Measurements from ENCODE around the gene ZBTB17. TPM values are rescaled to one million over a fixed set of nuclear protein-coding genes. Genes with fewer than 3 reads are reported as not detected.

The ZBTB17 gene
- total RNA-seq, 2 donors from 2014 or later, result 28.2 to 50.8 TPM

GRCh38 chr1:15937706-15938168, 38.2 kb downstream of the ZBTB17 start:
- Histone ChIP-seq H3K4me1 (replicated peaks) (no peaks in the 10 kb centered on the region), H3K27ac (peak overlapping the region in 1 of 2 donors; percentile 2), H3K9me3 (no peaks in the 10 kb centered on the region), H3K27me3 (replicated peaks; ENCODE audit: insufficient read depth) (no peaks in the 10 kb centered on the region), H3K4me3 (no peak overlapping the region), H3K36me3 (peaks cover 8 to 20% of the 10 kb centered on the region in 2 donors)
- 70% methylated on average over 13 of the region's 14 CpGs for WGBS
- no peak for DNase-seq (ENCODE audit: low spot score)
- intact Hi-C loops (cut with DNase I), result no loop called here
- TF ChIP-seq CTCF (IDR thresholded peaks at IDR 0.05) (no peak), POLR2AphosphoS5 (IDR thresholded peaks at IDR 0.05) (no peak), POLR2A (IDR thresholded peaks at IDR 0.05) (no peak)

GRCh38 chr1:15937146-15937545, 38.8 kb downstream of the ZBTB17 start:
- H3K9me3 ChIP-seq, result no peaks in the 10 kb centered on the region
- 81% methylated on average over 7 of the region's 7 CpGs for WGBS
- intact Hi-C loops (cut with DNase I), result no loop called here
- no peak for DNase-seq (ENCODE audit: low spot score)
- no peak for TF ChIP-seq POLR2A (IDR thresholded peaks at IDR 0.05)
- peak overlapping the region in 1 of 2 donors; percentile 2 for H3K27ac ChIP-seq
- peaks cover 8 to 20% of the 10 kb centered on the region in 2 donors for H3K36me3 ChIP-seq
- H3K27me3 ChIP-seq (replicated peaks; ENCODE audit: insufficient read depth), result no peaks in the 10 kb centered on the region
- H3K4me3 ChIP-seq, result no peak overlapping the region
- H3K4me1 ChIP-seq (replicated peaks), result no peaks in the 10 kb centered on the region

GRCh38 chr1:15936025-15936424, 39.9 kb downstream of the ZBTB17 start:
- Histone ChIP-seq H3K9me3 (no peaks in the 10 kb centered on the region), H3K4me1 (replicated peaks) (no peaks in the 10 kb centered on the region), H3K27ac (no peak overlapping the region), H3K36me3 (peaks cover 8 to 16% of the 10 kb centered on the region in 2 donors), H3K27me3 (replicated peaks; ENCODE audit: insufficient read depth) (no peaks in the 10 kb centered on the region), H3K4me3 (no peak overlapping the region)
- WGBS, result over 99% methylated on average over 10 of the region's 10 CpGs
- DNase-seq (ENCODE audit: low spot score), result no peak
- intact Hi-C loops (cut with DNase I), result no loop called here
- TF ChIP-seq POLR2AphosphoS5 (IDR thresholded peaks at IDR 0.05) (no peak), POLR2A (IDR thresholded peaks at IDR 0.05) (no peak), CTCF (IDR thresholded peaks at IDR 0.05) (no peak)

- DNase-seq (ENCODE audit: low spot score), result no peak
- Histone ChIP-seq H3K4me3 (no peak overlapping the region), H3K27me3 (replicated peaks; ENCODE audit: insufficient read depth) (no peaks in the 10 kb centered on the region), H3K4me1 (replicated peaks) (no peaks in the 10 kb centered on the region), H3K9me3 (no peaks in the 10 kb centered on the region), H3K27ac (no peak overlapping the region), H3K36me3 (peaks cover 8 to 15% of the 10 kb centered on the region in 2 donors)
- TF ChIP-seq POLR2AphosphoS5 (IDR thresholded peaks at IDR 0.05) (no peak), POLR2A (IDR thresholded peaks at IDR 0.05) (no peak), CTCF (IDR thresholded peaks at IDR 0.05) (no peak)
- 94% methylated on average over 29 of the region's 29 CpGs for WGBS
- intact Hi-C loops (cut with DNase I), result no loop called here
These were observed 40.6 kb downstream of the ZBTB17 start for GRCh38 chr1:15935056-15935950.

GRCh38 chr1:15934211-15935055, 41.5 kb downstream of the ZBTB17 start:
- no peak for DNase-seq (ENCODE audit: low spot score)
- H3K27ac ChIP-seq, result no peak overlapping the region
- H3K4me1 ChIP-seq (replicated peaks), result no peaks in the 10 kb centered on the region
- peaks cover 8 to 15% of the 10 kb centered on the region in 2 donors for H3K36me3 ChIP-seq
- H3K4me3 ChIP-seq, result no peak overlapping the region
- WGBS, result 90% methylated on average over 42 of the region's 42 CpGs
- intact Hi-C loops (cut with DNase I), result no loop called here
- no peaks in the 10 kb centered on the region for H3K9me3 ChIP-seq
- TF ChIP-seq POLR2A (IDR thresholded peaks at IDR 0.05) (no peak), CTCF (IDR thresholded peaks at IDR 0.05) (no peak), POLR2AphosphoS5 (IDR thresholded peaks at IDR 0.05) (no peak)
- no peaks in the 10 kb centered on the region for H3K27me3 ChIP-seq (replicated peaks; ENCODE audit: insufficient read depth)

Measured in prostate gland (tissue), 2 donors.